ENCODE results near the gene PLXNA1.

PLXNA1 gene

GRCh38 chr3:127030508-127031412, 47.8 kb downstream of the PLXNA1 start:
- Histone ChIP-seq H3K27me3 (ENCODE audit: control insufficient read depth, insufficient read depth, low read length) (no peaks in the 10 kb centered on the region), H3K36me3 (ENCODE audit: control insufficient read depth, insufficient read depth, low read length) (no peaks in the 10 kb centered on the region), H3K4me2 (ENCODE audit: low read length) (no peak overlapping the region), H2AFZ (no peak overlapping the region), H3K4me1 (peaks cover 11% of the 10 kb centered on the region), H3K9ac (no peak overlapping the region), H3K79me2 (no peaks in the 10 kb centered on the region), H3K9me3 (ENCODE audit: control insufficient read depth, low read length) (no peaks in the 10 kb centered on the region), H3K4me3 (ENCODE audit: low read depth, low read length) (no peak overlapping the region), H3K27ac (no peak overlapping the region)
- no peak for TF ChIP-seq CTCF (IDR thresholded peaks at IDR 0.05)

GRCh38 chr3:127031413-127031810, 48.5 kb downstream of the PLXNA1 start:
- Histone ChIP-seq H3K27me3 (ENCODE audit: control insufficient read depth, insufficient read depth, low read length) (no peaks in the 10 kb centered on the region), H3K4me1 (peaks cover 12% of the 10 kb centered on the region), H3K4me2 (ENCODE audit: low read length) (no peak overlapping the region), H3K9ac (no peak overlapping the region), H3K27ac (no peak overlapping the region), H3K36me3 (ENCODE audit: control insufficient read depth, insufficient read depth, low read length) (no peaks in the 10 kb centered on the region), H2AFZ (no peak overlapping the region), H3K9me3 (ENCODE audit: control insufficient read depth, low read length) (no peaks in the 10 kb centered on the region), H3K79me2 (no peaks in the 10 kb centered on the region), H3K4me3 (ENCODE audit: low read depth, low read length) (no peak overlapping the region)
- no peak for TF ChIP-seq CTCF (IDR thresholded peaks at IDR 0.05)

GRCh38 chr3:127031845-127032244, 48.9 kb downstream of the PLXNA1 start:
- no peak overlapping the region for H3K4me3 ChIP-seq (ENCODE audit: low read depth, low read length)
- no peaks in the 10 kb centered on the region for H3K36me3 ChIP-seq (ENCODE audit: control insufficient read depth, insufficient read depth, low read length)
- H3K4me2 ChIP-seq (ENCODE audit: low read length): no peak overlapping the region
- H3K27ac ChIP-seq: no peak overlapping the region
- peaks cover 12% of the 10 kb centered on the region for H3K4me1 ChIP-seq
- no peaks in the 10 kb centered on the region for H3K79me2 ChIP-seq
- no peak overlapping the region for H3K9ac ChIP-seq
- no peaks in the 10 kb centered on the region for H3K27me3 ChIP-seq (ENCODE audit: control insufficient read depth, insufficient read depth, low read length)
- no peak overlapping the region for H2AFZ ChIP-seq
- TF ChIP-seq CTCF (IDR thresholded peaks at IDR 0.05): no peak
- H3K9me3 ChIP-seq (ENCODE audit: control insufficient read depth, low read length): no peaks in the 10 kb centered on the region

DNA sequence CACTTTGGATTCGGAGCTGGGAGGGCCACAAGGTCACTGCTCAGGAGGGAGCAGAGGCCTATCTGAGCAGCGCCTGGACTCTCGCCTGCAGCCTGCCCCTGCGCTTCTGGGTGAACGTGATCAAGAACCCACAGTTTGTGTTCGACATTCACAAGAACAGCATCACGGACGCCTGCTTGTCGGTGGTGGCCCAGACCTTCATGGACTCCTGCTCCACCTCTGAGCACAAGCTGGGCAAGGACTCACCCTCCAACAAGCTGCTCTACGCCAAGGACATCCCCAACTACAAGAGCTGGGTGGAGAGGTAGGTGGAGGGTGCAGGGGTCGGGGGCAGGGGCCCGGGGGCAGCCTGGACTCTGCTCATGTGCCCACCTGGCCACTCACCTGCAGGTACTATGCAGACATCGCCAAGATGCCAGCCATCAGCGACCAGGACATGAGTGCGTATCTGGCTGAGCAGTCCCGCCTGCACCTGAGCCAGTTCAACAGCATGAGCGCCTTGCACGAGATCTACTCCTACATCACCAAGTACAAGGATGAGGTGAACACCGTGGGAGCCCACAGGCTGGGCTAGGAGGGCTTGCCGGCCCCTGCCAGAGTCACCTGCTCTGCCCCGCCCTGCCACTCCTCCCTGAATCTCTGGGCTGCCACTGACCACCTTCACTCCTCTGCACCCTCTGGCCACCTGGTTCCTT, 49.5 kb downstream of the PLXNA1 start:
- Histone ChIP-seq H3K4me2 (ENCODE audit: low read length) (no peak overlapping the region), H2AFZ (no peak overlapping the region), H3K79me2 (no peaks in the 10 kb centered on the region), H3K4me3 (ENCODE audit: low read depth, low read length) (no peak overlapping the region), H3K27me3 (ENCODE audit: control insufficient read depth, insufficient read depth, low read length) (no peaks in the 10 kb centered on the region), H3K36me3 (ENCODE audit: control insufficient read depth, insufficient read depth, low read length) (no peaks in the 10 kb centered on the region), H3K27ac (no peak overlapping the region), H3K9me3 (ENCODE audit: control insufficient read depth, low read length) (no peaks in the 10 kb centered on the region), H3K9ac (no peak overlapping the region), H3K4me1 (peaks cover 12% of the 10 kb centered on the region)
- TF ChIP-seq CTCF (IDR thresholded peaks at IDR 0.05): no peak
